Neutrophil (primary cell): ENCODE measurements around the gene NHEJ1.

Source experiments
- H3K27ac ChIP-seq: fragments of 200-600 bp; sonication (generic); 2 replicates; pipeline ENCODE4 v1.5.1; 2016; ENCODE audit warnings: mild to moderate bottlenecking, moderate library complexity
- H3K27me3 ChIP-seq: fragments of 200-600 bp; sonication (generic); 2 replicates; pipeline ENCODE4 v1.6.0; 2016; ENCODE audit warnings: mild to moderate bottlenecking
- H3K36me3 ChIP-seq: fragments of 200-600 bp; sonication (generic); 2 replicates; pipeline ENCODE4 v1.5.1; 2017
- H3K4me1 ChIP-seq, 2 experiments: fragments of 200-600 bp in 1 of 2; sonication (generic) in 1 of 2; 1 replicate in 1 of 2; 2 replicates in 1 of 2; pipeline versions ENCODE4 v1.5.1 to v1.6.1; 2013 to 2016; ENCODE audit warnings: low read depth in 1 of 2, low read length in 1 of 2, mild to moderate bottlenecking in 1 of 2, moderate library complexity in 1 of 2; ENCODE audit not compliant: control insufficient read depth in 1 of 2, insufficient read depth in 1 of 2
- H3K4me3 ChIP-seq, 2 experiments: fragments of 200-600 bp in 1 of 2; sonication (generic) in 1 of 2; 1 replicate in 1 of 2; 2 replicates in 1 of 2; pipeline ENCODE4 v1.5.1; 2013 to 2016; ENCODE audit warnings: low read depth in 1 of 2, low read length in 1 of 2, mild to moderate bottlenecking in 1 of 2, moderate library complexity in 1 of 2
- H3K9me3 ChIP-seq: fragments of 200-600 bp; sonication (generic); 2 replicates; pipeline ENCODE4 v1.5.1; 2016
- CTCF ChIP-seq: fragments of 200-600 bp; sonication (generic); IDR thresholded peaks from 2 replicates; pipeline ENCODE4 v1.5.1; 2016; ENCODE audit warnings: antibody characterized with exemption

Gene NHEJ1

DNA sequence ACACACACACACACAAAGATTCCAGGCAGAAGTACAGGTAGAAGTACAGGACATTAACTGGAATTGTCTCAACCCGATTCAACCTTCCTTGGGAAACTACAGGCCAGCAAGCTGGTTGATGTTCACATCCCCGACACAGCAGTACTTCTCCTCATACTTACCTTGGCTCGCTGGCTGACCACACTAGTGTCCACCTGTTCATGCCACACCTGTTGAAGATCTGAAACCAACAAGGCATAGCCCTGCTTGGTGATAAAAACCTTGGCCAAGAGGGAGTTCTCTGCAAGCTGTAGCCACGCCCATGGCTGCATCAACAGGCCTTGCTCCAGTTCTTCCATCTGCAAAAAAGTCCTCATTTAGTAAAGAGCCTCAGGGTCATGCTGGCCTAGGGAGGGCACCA, 2.6 kb downstream of the NHEJ1 start:
- no peak for TF ChIP-seq CTCF
- Histone ChIP-seq H3K4me1 (peaks cover 14 to 20% of the 10 kb centered on the region in 2 experiments), H3K27ac (no peak overlapping the region)

DNA sequence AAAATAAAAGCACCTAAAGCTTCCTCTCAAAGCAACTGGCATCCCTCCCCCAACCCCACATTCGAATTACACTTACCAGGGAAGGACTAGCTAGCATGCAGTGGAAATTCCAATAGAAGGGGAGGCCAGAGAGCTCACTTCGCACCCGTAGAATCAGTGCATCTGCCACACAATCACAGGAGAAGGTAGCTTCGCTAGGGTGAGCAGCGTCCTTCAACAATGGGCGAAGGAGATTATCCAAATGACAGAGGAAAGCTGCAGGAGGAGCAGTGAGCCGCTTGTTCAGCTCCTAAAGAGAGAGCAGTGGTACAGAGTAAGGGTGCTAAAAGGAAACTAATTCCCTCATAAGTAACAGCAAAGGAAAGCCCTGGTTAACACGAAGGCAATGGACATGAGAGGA, 3.2 kb downstream of the NHEJ1 start:
- Histone ChIP-seq H3K9me3 (no peaks in the 10 kb centered on the region), H3K4me3 (no peak overlapping the region), H3K27me3 (peaks cover 3% of the 10 kb centered on the region), H3K4me1 (peaks cover 14 to 20% of the 10 kb centered on the region in 2 experiments), H3K36me3 (peaks cover 11% of the 10 kb centered on the region), H3K27ac (no peak overlapping the region)
- no peak for TF ChIP-seq CTCF

More for the DNA sequence above, 2.6 kb downstream of the NHEJ1 start:
- H3K27me3 ChIP-seq, result peaks cover 3% of the 10 kb centered on the region
- H3K9me3 ChIP-seq, result no peaks in the 10 kb centered on the region
- H3K4me3 ChIP-seq, result no peak overlapping the region
- peaks cover 11% of the 10 kb centered on the region for H3K36me3 ChIP-seq

DNA sequence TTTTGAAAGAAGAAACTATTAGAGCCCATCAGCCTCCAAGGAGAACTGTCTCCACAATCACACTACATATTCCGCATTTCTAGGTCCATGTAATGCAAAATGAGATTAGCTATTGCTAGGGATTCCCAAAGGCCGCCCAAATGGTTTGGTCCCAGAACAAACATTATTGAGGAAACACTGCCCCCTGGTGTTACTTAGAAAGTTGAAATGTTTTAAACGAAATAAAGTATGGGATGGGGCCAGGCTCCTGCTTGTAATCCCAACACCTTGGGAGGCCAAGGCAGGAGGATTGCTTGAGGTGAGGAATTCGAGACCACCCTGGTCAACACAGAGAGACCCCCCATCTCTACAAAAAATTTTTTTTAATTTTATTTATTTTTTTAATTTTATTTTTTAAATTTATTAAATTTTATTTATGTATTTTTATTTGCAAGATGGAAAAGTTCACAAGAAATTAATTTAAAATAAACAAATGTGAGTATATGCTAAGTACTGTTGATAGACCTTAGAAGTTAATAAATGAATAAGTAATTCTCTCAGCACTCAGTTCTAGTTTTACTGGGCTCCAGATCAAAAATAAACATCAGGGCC, 5.5 kb downstream of the NHEJ1 start:
- TF ChIP-seq CTCF, result peak; percentile 54
- Histone ChIP-seq H3K4me1 (peaks cover 5 to 7% of the 10 kb centered on the region in 2 experiments), H3K4me3 (no peak overlapping the region), H3K9me3 (no peaks in the 10 kb centered on the region), H3K36me3 (peaks cover 11% of the 10 kb centered on the region), H3K27ac (no peak overlapping the region), H3K27me3 (peaks cover 3% of the 10 kb centered on the region)

DNA sequence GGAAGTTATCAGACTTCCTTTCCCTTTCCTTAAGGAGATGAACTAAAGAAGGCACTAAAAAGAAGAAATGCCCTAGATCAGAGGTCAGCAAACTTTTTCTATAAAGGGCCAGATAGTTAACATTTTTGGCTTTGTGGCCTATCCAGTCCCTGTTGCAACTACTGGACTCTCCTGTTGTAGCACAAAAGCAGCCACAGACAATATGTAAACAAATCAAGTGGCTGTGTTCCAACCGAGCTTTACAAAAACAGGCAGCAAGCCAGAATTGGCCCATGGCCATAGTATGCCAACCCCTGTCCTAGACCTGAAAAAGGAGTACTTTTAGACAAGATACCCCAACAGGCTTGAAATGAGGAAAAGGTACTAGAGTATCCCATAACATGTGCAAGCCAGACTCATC, 10.9 kb downstream of the NHEJ1 start:
- Histone ChIP-seq H3K27me3 (no peaks in the 10 kb centered on the region), H3K4me3 (no peak overlapping the region), H3K9me3 (no peaks in the 10 kb centered on the region), H3K27ac (no peak overlapping the region), H3K4me1 (no peaks in the 10 kb centered on the region), H3K36me3 (peaks cover 11% of the 10 kb centered on the region)
- no peak for TF ChIP-seq CTCF

- no peaks in the 10 kb centered on the region for H3K4me1 ChIP-seq
- no peak for TF ChIP-seq CTCF
- no peak overlapping the region for H3K4me3 ChIP-seq
- no peaks in the 10 kb centered on the region for H3K27me3 ChIP-seq
- H3K9me3 ChIP-seq, result no peaks in the 10 kb centered on the region
- no peak overlapping the region for H3K27ac ChIP-seq
- H3K36me3 ChIP-seq, result peaks cover 16% of the 10 kb centered on the region
These were observed 18.3 kb downstream of the NHEJ1 start for GRCh38 chr2:219142329-219142728.

DNA sequence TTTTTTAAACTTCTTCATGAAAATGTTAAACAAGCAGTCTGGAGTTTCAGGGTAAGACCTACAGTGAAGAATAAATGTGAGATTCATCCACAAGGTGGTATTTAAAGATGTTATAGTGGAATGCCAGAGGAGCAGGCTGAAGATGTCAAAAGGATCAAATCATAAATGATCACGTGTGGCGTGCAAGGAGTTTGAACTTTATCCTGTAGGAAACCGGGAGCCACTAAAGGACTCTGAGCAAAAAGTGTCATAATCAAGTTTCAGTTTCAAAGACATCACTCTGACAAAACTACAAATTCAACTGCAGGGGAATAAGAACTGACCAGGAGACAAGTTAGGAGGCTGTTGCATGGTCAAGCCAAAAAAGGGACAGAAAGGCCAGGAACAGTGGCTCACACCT, 19.9 kb downstream of the NHEJ1 start:
- H3K27ac ChIP-seq, result no peak overlapping the region
- TF ChIP-seq CTCF, result no peak
- H3K4me3 ChIP-seq, result no peak overlapping the region
- no peaks in the 10 kb centered on the region for H3K4me1 ChIP-seq
- H3K27me3 ChIP-seq, result no peaks in the 10 kb centered on the region
- peaks cover 9% of the 10 kb centered on the region for H3K36me3 ChIP-seq
- no peaks in the 10 kb centered on the region for H3K9me3 ChIP-seq
